ENCODE data around the gene USP53.
A peak's percentile ranks its signal among the peaks of the same experiment; 100 is the strongest.
"Not testable (repeated sequence)": the region's sequence is repeated elsewhere in the genome, so short reads cannot be mapped to it uniquely, and the experiment has no call there.

The USP53 gene

DNA sequence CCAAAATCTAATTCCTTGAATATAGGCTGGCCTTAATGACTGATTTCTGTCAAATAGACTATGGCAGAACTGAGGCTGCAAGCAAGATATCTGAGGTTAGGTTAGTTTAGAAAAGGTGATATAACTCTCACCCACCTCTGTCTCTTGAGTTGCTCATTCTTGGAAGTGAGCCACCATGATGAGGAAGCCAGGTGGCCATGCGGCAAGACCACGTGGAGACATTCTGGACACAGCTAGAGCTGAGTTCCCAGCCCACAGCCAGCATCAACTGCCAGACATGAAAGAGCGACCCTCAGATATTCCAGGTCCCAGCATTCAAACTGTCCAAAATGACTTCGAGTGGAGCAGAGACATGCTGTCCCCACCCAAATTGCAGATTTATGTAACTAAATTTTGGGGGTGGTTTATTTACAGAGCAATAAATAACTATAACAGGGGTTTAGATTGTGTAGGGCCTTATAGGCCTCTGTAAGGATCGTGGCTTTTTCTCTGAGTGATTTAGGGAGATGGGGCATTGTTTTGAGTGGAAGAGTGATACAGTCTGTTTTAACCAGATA is 33.7 kb downstream of the USP53 start:
- TF ChIP-seq ZNF70 (CRISPR knock-in tag; IDR thresholded peaks at IDR 0.05) (no peak), PPARA (CRISPR knock-in tag; IDR thresholded peaks at IDR 0.05; ENCODE audit: borderline replicate concordance) (no peak), TSHZ2 (CRISPR knock-in tag; IDR thresholded peaks at IDR 0.05) (no peak), TOX (CRISPR knock-in tag; IDR thresholded peaks at IDR 0.05; ENCODE audit: borderline replicate concordance) (no peak), POU6F1 (CRISPR knock-in tag; IDR thresholded peaks at IDR 0.05; ENCODE audit: borderline replicate concordance, low read depth) (no peak), ZNF8 (CRISPR knock-in tag; IDR thresholded peaks at IDR 0.05) (no peak), OSR1 (CRISPR knock-in tag; IDR thresholded peaks at IDR 0.05) (no peak), RARB (CRISPR knock-in tag; IDR thresholded peaks at IDR 0.05) (no peak), ARNTL (CRISPR knock-in tag; IDR thresholded peaks at IDR 0.05; ENCODE audit: borderline replicate concordance, low read depth) (no peak), ZFP30 (CRISPR knock-in tag; IDR thresholded peaks at IDR 0.05) (no peak), ZC3H10 (CRISPR knock-in tag; IDR thresholded peaks at IDR 0.05) (no peak), TCF4 (CRISPR knock-in tag; IDR thresholded peaks at IDR 0.05; ENCODE audit: borderline replicate concordance) (no peak), CSDC2 (CRISPR knock-in tag; IDR thresholded peaks at IDR 0.05) (no peak), PATZ1 (CRISPR knock-in tag; IDR thresholded peaks at IDR 0.05; ENCODE audit: borderline replicate concordance) (no peak), BACH2 (CRISPR knock-in tag; IDR thresholded peaks at IDR 0.05; ENCODE audit: borderline replicate concordance) (no peak), CREB5 (CRISPR knock-in tag; IDR thresholded peaks at IDR 0.05; ENCODE audit: low read depth) (no peak), ESRRG (CRISPR knock-in tag; IDR thresholded peaks at IDR 0.05) (no peak), ZFP3 (CRISPR knock-in tag; IDR thresholded peaks at IDR 0.05) (no peak), ISL1 (CRISPR knock-in tag; IDR thresholded peaks at IDR 0.05) (no peak), CSRNP3 (CRISPR knock-in tag; IDR thresholded peaks at IDR 0.05) (no peak)
- ATAC-seq = no peak

DNA sequence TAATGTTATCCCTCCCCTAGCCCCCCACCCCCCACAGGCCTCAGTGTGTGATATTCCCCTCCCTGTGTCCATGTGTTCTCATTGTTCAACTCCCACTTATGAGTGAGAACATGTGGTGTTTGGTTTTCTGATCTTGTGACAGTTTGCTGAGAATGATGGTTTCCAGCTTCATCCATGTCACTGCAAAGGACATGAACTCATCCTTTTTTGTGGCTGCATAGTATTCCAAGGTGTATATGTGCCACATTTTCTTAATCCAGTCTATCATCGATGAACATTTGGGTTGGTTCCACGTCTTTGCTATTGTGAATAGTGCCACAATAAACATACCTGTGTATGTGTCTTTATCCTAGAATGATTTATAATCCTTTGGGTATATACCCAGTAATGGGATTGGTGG is 38.5 kb downstream of the USP53 start:
- ATAC-seq = not testable (repeated sequence)

DNA sequence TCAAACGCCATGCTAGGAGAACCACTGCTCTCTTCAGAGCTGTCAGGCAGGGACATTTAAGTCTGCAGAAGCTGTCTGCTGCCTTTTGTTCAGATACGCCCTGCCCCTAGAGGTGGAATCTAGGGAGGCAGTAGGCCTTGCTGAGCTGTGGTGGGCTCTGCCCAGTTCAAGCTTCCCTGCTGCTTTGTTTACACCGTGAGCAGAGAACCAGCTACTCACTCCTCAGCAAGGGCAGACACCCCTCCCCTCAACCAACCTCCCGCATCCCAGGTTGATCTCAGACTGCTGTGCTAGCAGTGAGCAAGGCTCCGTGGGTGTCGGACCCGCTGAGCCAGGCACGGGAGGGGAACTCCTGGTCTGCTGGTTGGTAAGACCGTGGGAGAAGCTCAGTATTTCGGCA is 42.7 kb downstream of the USP53 start:
- not testable (repeated sequence) for ATAC-seq

DNA sequence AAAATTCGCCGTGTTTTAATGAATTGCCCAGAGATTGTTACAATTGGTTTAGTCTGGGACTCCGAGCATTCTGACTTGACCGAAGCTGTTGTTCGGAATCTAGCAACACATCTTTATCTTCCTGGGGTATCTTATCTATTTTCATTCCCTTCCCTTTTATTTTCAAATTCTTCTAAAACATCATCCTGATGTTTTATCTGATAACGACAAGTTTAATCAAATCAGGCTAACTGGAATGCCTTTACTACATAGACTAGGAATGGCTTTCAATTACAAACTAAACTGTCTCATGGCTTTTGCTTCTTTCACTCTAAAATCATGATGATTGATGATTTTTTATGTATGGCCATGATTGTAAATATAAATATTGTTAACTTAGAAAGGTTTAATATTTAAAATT is 48.0 kb downstream of the USP53 start:
- ATAC-seq = peak; percentile 42; the same call in 2 of the 3 replicates
- no peak for TF ChIP-seq ZFP3 (CRISPR knock-in tag; IDR thresholded peaks at IDR 0.05)
- TF ChIP-seq CSRNP3 (CRISPR knock-in tag; IDR thresholded peaks at IDR 0.05) = no peak
- TF ChIP-seq ISL1 (CRISPR knock-in tag; IDR thresholded peaks at IDR 0.05) = peak; percentile 77
- TF ChIP-seq TSHZ2 (CRISPR knock-in tag; IDR thresholded peaks at IDR 0.05) = no peak
- TF ChIP-seq ESRRG (CRISPR knock-in tag; IDR thresholded peaks at IDR 0.05) = no peak
- TF ChIP-seq ZNF70 (CRISPR knock-in tag; IDR thresholded peaks at IDR 0.05) = no peak
- TF ChIP-seq CREB5 (CRISPR knock-in tag; IDR thresholded peaks at IDR 0.05; ENCODE audit: low read depth) = peak; percentile 70; the same call in 1 of the 2 replicates
